Hematopoietic multipotent progenitor cell treated with erythropoietin and hydrocortisone succinate and interleukin-3 and kit ligand, for 8 days (in vitro differentiated cells): ENCODE data around the gene SLC16A3.

Experiments
- DNase-seq: peaks from one replicate; pipeline ENCODE4 v3.0.0-alpha.2; 2015

The SLC16A3 gene

DNA sequence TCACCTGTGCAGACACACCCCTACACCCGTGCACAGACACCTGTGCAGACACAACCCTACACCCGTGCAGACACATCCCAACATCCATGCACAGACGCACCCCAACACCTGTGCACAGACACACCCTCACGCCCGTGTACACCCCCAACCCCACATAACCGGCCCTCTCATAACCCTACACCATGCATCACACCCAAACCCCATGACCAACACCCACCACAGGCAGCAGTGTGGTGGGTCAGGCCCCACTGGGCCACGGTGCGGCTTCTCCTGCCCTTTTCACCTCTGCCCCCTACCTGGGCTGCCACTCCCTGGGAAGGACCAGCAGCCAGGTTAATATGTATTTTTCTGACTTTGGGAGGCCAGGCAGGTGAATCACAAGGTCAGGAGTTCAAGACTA lies 4.2 kb upstream of the SLC16A3 start:
- DNase-seq, result no peak

GRCh38 chr17:82225368-82226029 lies 3.3 kb upstream of the SLC16A3 start:
- no peak for DNase-seq

GRCh38 chr17:82226146-82226808 lies 2.6 kb upstream of the SLC16A3 start:
- DNase-seq, result no peak

DNA sequence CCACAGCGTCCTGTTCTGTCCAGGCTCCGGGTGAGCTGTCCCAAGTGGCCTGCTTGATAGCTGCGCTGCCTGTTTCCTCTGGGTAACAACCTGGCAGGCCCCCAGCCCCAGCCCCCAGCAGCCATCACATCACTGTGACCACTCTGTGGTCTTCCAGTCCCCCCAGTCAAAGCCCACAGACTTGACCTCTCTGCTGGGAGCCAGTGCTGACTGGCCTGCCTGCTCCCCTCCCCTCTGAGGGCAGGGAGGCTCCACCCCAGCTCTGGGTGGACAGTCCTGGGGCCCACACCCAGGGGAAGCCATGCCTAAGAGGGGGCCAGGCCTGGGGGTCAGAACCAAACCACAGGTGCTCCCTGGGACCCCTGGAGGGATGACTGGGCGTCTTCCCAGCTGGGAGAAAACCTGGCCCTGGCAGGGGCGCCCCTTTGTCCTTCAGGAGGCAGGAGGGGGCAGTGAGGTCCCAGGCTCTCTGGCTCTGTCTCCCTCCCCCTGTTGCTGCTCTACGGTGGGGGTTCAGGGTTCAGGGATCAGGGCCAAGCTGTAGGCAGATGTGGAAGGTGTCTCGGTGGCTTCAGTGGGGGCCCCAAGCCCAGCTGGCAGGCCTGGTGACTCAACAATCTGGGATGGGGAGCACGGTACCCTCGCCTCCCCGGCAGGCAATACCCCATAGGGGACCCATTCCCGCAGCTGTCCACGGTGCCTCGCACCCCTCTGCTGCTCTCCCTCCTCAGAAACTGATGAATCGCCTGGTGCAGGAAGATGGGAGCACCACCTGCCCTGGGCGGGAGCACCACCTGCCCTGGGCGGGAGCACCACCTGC lies 1.8 kb upstream of the SLC16A3 start:
- DNase-seq, result no peak

DNA sequence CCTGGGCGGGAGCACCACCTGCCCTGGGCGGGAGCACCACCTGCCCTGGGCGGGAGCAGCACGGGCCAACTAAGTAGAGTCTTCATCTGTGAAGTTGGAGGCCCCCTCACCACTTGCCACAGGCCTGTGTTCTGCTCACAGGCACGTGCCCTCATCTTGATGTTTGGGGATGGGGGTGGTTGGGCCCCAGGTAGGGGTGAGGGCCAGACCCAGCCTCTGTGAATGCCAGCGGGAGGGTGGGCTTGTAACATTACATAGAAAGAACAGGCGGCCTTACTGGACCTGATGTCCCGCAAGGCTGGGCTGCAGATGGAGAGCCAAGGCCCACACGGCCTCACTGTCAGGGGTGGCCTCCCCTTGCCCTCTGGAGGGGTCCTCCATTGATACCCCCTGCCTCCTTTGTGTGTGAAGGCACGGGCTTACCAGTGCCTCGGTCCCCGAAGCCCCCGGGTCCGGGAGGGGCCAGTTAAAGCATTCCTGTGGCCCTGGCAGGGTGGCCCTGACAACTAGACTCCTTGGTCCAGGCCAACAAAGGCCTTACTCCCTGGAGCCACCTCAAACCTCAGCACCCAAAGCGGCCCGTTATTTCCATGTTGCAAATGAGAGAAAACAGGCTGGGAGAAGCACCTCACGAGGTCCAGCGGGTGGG lies 1.1 kb upstream of the SLC16A3 start:
- no peak for DNase-seq

DNA sequence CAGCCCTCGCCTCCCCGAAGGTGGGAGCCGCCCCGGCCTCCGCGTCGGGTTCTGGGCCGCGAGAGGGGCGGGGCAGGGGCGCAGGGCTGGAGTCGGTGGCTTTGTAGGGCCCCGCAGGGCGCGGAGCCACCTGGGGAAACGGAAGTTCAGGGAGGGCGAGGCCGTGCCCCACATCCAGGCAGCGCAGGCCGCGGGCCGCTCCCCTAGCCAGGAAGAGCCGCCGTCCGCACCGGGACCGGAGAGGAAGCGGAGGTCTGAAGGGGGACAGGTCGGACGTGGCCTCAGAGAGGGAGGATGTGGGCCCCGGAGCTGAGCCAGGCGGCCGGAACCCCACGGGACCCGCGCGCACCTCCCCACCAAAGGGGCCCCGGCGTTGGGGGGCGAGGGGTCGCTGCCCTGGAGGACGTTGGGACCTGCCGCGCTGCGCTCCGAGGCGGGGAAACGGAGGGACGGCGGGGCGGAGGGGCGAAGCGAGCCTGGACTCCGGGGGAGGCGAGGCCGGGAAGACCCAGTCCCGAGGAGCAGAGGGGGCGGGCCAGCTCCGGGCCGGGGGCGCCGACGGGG lies 482 bp upstream of the SLC16A3 start:
- DNase-seq, result peak; percentile 49

DNA sequence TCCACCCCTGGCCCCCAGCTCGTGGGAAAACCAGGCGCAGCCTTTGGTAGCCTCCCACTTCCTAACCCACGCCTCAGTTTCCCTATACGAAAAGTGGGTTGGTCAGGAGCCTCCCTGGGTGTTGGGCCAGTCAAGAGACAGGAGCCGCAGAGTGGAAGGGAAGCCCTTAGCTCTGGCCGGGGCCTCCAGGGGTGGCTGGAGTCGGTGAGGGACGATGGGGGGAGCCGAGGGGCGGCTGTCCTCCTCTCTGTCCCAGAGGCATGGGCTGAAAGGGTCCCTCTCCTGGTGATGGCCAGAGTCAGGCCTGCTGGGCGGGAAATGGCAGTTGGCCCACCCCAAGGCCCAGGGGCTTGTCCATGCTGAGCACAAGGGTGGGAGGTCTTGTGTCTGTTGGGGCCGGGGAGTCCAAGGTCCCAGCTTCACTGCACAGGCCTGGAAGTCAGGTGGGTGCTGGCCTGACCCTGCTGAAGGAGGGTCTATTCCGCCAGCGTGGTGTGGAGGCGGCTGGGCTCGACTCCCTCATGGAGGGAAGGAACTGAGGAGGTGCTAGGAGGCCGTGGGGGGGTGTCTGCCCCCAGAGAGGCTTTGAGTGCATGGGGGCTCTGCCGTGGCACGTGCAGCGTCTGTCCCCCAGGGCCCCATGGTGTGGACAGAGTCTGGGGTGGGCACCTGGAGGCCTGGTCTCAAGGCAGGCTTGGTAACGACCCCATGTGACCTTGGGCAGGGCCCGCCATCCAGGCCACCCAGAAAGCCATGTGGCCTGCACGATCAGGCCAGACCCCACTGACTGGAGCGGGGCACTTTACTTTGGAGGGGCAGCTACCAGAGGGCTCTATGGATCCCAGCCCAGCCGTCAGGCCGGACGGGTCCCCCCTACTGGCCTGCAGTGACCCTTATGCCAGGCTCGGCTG lies 1.1 kb downstream of the SLC16A3 start:
- peak; percentile 15 for DNase-seq

- DNase-seq, result peak; percentile 78
Observed at GRCh38 chr17:82230609-82231311, 1.9 kb downstream of the SLC16A3 start.

DNA sequence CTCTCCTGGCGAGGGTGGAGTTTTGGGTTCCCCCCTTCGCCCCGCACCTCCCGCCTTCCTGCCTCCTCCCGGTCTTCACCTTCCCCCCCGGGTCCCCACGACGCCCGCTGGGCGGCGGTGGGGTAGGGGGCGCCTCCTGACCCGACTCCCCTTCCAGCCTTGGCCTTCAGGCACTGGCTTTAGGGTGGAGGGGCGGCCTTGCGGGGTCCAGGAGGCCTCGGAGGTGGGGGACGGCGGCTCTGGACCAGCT lies 2.4 kb downstream of the SLC16A3 start:
- no peak for DNase-seq

- DNase-seq, result peak; percentile 38
Observed at GRCh38 chr17:82231562-82232321, 2.9 kb downstream of the SLC16A3 start.

- DNase-seq, result no peak
Observed at GRCh38 chr17:82232322-82232820, 3.5 kb downstream of the SLC16A3 start.

DNA sequence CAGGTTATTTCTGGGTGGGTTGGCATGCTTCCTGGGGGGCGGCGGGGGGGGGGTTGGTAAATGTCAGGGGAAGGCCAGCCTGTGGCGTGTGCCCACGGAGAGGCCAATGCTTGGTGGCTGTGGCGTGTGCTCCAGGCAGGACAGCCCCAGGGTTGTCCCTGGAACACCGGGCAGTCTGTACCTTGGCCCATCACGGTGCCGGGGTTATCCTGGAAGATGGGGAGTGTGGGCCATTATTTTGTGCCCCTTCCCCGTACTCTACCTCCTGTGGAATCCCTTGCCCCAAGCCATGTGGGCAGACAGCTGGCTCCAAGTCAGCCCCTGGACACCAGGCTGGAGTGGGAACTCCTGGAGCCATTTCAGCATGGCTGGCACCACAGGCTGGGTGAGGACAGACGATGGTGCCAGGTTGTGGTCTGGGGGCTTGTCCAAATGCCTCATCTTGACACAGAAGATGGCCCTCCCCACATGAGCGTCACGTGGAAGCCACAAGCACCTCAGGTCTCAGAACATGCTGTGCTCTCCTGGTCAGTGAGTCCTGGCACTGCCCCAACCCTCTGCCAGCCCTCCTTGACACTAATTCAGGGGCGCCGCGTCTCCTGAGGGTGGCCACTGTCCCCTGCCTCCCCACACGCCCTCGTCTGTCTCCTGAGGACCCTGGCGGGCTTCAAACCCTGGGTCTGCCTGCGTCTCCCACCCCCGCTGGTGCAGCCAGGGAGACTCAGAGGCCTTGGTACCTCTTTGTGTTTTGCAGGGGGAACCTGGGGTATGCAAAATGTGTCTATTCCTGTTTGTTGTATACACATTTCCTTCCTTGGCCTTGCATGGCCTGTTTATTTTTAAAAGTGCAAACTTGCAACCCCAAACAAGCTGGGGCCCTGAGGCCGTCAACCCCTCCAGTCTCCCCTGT lies 4.3 kb downstream of the SLC16A3 start:
- DNase-seq, result no peak

GRCh38 chr17:82234211-82235055 lies 5.6 kb downstream of the SLC16A3 start:
- DNase-seq, result no peak

DNA sequence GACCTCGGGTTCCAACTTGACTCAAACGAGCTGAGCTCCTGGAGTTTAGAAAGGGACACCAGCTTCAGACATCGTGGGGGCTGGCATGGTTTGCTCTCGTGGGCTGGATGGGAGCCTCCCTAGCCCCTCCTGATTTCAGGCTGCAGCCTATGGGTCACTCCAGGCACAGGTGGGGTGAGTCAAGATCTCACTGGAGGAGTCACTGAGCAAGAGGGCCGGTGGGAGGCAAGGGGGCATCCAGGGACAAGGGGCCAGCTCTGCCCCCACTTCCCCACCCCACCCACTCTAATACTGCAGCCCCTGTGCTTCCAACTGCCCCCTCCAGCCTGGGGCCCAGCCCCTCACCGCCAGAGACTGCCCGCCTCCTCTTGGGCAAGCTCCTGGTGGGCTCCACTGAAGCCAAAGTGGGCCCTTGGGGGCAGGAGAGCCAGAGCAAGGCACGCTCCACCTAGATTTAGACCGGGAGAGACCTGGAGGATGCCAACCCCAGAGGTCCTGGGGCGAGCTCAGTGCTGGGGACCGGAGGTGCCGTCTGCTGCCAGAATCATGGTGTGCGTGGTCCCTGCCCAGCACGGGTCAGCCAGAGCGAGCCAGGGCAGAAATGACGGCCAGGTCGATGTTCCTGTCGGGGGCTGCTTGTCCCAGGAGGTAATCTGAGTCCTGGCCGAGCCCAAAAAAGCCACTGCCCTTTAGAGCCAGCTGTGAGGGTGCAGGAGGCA lies 6.4 kb downstream of the SLC16A3 start:
- no peak for DNase-seq

GRCh38 chr17:82235775-82236141 lies 6.9 kb downstream of the SLC16A3 start:
- no peak for DNase-seq

DNA sequence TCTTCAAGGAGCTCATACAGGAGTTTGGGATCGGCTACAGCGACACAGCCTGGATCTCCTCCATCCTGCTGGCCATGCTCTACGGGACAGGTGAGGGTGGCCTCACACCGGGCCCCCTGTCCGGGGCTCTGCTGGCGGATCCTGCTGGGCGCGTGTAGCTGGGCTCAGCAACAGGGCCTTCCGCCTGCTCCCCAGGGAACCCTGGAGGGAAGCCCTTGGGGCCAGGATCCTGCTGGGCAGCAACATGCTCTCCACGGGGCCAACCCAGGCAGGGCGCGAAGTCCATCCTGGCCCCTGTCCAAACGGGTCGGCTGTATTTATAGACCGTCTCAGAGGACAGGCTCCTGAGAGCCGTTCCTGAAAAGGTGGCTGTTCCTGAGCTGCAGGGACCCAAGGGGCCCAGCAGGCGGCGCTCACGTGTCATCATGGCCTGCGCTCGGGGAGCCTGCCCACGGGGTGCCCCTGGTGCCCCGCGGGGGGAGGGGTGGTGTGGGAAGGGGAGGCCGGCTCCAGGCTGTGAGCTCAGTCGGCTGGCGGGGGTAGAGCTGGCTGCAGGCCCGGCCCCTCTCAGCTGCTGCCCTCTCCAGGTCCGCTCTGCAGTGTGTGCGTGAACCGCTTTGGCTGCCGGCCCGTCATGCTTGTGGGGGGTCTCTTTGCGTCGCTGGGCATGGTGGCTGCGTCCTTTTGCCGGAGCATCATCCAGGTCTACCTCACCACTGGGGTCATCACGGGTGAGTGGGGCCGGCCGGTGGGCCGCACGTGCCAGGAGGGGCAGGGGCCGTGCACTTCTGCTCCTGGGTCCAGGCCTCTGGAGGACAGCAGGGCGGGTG lies 7.5 kb downstream of the SLC16A3 start:
- DNase-seq, result peak; percentile 71
